HL-60 (cell line): ENCODE data around the gene NF1.

Experiments used
- DNase-seq, 2 experiments: peaks; one replicate each; pipeline ENCODE4 v3.0.0-alpha.2; 2010 to 2020; ENCODE audit warnings: low read depth in 1 of 2, low spot score in 1 of 2
- H3K27ac ChIP-seq: fragments of 250-450 bp; sonication (Bioruptor Pico); replicated peaks from 2 replicates; pipeline ENCODE4 v1.5.1; 2020; ENCODE audit warnings: mild to moderate bottlenecking, moderate library complexity
- H3K27me3 ChIP-seq: fragments of 250-450 bp; sonication (Bioruptor Pico); 2 replicates; pipeline ENCODE4 v1.5.1; 2021; ENCODE audit warnings: mild to moderate bottlenecking, moderate library complexity; ENCODE audit not compliant: insufficient read depth, poor library complexity, severe bottlenecking
- H3K4me3 ChIP-seq: replicated peaks from 2 replicates; pipeline ENCODE4 v1.5.1; 2011; ENCODE audit warnings: mild to moderate bottlenecking, control low read depth, low read length; ENCODE audit not compliant: insufficient read depth
- CTCF ChIP-seq: IDR thresholded peaks from one replicate; pipeline ENCODE4 v1.5.1; 2011; ENCODE audit warnings: low read length, control low read depth, inconsistent platforms; ENCODE audit not compliant: insufficient read depth
- GABPA ChIP-seq: IDR thresholded peaks from 2 replicates; pipeline ENCODE4 v1.6.1; 2012; ENCODE audit warnings: low read depth
- POLR2AphosphoS5 ChIP-seq: IDR thresholded peaks from 2 replicates; pipeline ENCODE4 v1.6.1; 2012; ENCODE audit warnings: low read depth
- REST ChIP-seq: IDR thresholded peaks from 2 replicates; pipeline ENCODE4 v1.6.1; 2012; ENCODE audit warnings: low read depth; ENCODE audit not compliant: insufficient replicate concordance
- SPI1 ChIP-seq: IDR thresholded peaks from 2 replicates; pipeline ENCODE4 v1.6.1; 2012; ENCODE audit warnings: low read depth, mild to moderate bottlenecking, borderline replicate concordance

Gene NF1

GRCh38 chr17:31388351-31388750 is 293.6 kb downstream of the NF1 start:
- Histone ChIP-seq H3K4me3 (no peak overlapping the region), H3K27ac (no peak overlapping the region), H3K27me3 (peaks cover 30% of the 10 kb centered on the region)
- DNase-seq = no peak
- TF ChIP-seq POLR2AphosphoS5 (no peak), REST (no peak), SPI1 (no peak), CTCF (no peak), GABPA (no peak)

- DNase-seq = peak in 1 of 2 experiments; percentile 21
- TF ChIP-seq REST (no peak), GABPA (no peak), CTCF (peak; percentile 55), SPI1 (no peak), POLR2AphosphoS5 (no peak)
- H3K27me3 ChIP-seq = peaks cover 31% of the 10 kb centered on the region
- H3K27ac ChIP-seq = no peak overlapping the region
- no peak overlapping the region for H3K4me3 ChIP-seq
Measured at GRCh38 chr17:31388770-31389656, 294.2 kb downstream of the NF1 start.

GRCh38 chr17:31389657-31390381 is 295.0 kb downstream of the NF1 start:
- no peak overlapping the region for H3K27ac ChIP-seq
- peaks cover 33% of the 10 kb centered on the region for H3K27me3 ChIP-seq
- no peak for TF ChIP-seq GABPA
- TF ChIP-seq POLR2AphosphoS5 = no peak
- peak; percentile 14 for TF ChIP-seq REST
- H3K4me3 ChIP-seq = no peak overlapping the region
- no peak for DNase-seq
